MM.1S (cell line): ENCODE data around the gene HIC1.

Source experiments
- CTCF ChIP-seq: fragments of 300-600 bp; sonication (generic); IDR thresholded peaks from 2 replicates; pipeline ENCODE4 v1.5.1; 2016; ENCODE audit warnings: antibody characterized with exemption, low read length, mixed read lengths
- EZH2 ChIP-seq: fragments of 300-600 bp; sonication (generic); optimal IDR thresholded peaks from 2 replicates; pipeline ENCODE3; 2017; ENCODE audit warnings: low read depth, mild to moderate bottlenecking, antibody characterized with exemption, low read length, mixed read lengths
- EZH2phosphoT487 ChIP-seq: fragments of 300-600 bp; sonication (generic); IDR thresholded peaks from 2 replicates; pipeline ENCODE4 v1.6.1; 2018; ENCODE audit warnings: antibody characterized with exemption, low read length

- TF ChIP-seq CTCF, result no peak
- no peak for TF ChIP-seq EZH2
- TF ChIP-seq EZH2phosphoT487, result no peak
These were observed 21.4 kb downstream of the HIC1 start for GRCh38 chr17:2076087-2076984.
